Trophoblast cell (in vitro differentiated cells and primary cell): ENCODE results near the gene PTGR1.
"Not testable (repeated sequence)": the region's sequence is repeated elsewhere in the genome, so short reads cannot be mapped to it uniquely, and the experiment has no call there.

ENCODE experiments used
- DNase-seq, 2 donors: peaks; one replicate each; pipeline ENCODE4 v3.0.0-alpha.2; 2016
- H2AFZ ChIP-seq: 2 replicates; pipeline ENCODE4 v1.6.1; 2013; ENCODE audit warnings: low read length, moderate library complexity, mild to moderate bottlenecking; ENCODE audit not compliant: insufficient read depth, poor library complexity
- H2AK5ac ChIP-seq: 2 replicates; pipeline ENCODE4 v1.6.1; 2013; ENCODE audit warnings: mild to moderate bottlenecking, low read length
- H2BK120ac ChIP-seq: 2 replicates; pipeline ENCODE4 v1.6.1; 2013; ENCODE audit warnings: low read length, mild to moderate bottlenecking, moderate library complexity; ENCODE audit not compliant: insufficient read depth, poor library complexity
- H2BK12ac ChIP-seq: 2 replicates; pipeline ENCODE4 v1.6.1; 2013; ENCODE audit warnings: mild to moderate bottlenecking, low read length, moderate library complexity
- H2BK5ac ChIP-seq: 2 replicates; pipeline ENCODE4 v1.6.1; 2013; ENCODE audit warnings: low read length, low read depth, moderate library complexity, mild to moderate bottlenecking; ENCODE audit not compliant: poor library complexity
- H3K14ac ChIP-seq: 2 replicates; pipeline ENCODE4 v1.6.1; 2013; ENCODE audit warnings: mild to moderate bottlenecking, low read length
- H3K18ac ChIP-seq: 2 replicates; pipeline ENCODE4 v1.6.1; 2013; ENCODE audit warnings: mild to moderate bottlenecking, low read length
- H3K23ac ChIP-seq: 2 replicates; pipeline ENCODE4 v1.6.1; 2013; ENCODE audit warnings: low read length
- H3K27ac ChIP-seq: 2 replicates; pipeline ENCODE4 v1.5.1; 2013; ENCODE audit warnings: low read depth, mild to moderate bottlenecking, inconsistent platforms, low read length, moderate library complexity
- H3K27me3 ChIP-seq: 2 replicates; pipeline ENCODE4 v1.6.1; 2013; ENCODE audit warnings: inconsistent platforms, mild to moderate bottlenecking, low read length, moderate library complexity; ENCODE audit not compliant: insufficient read depth
- H3K36me3 ChIP-seq, 2 experiments: 1 replicate in 1 of 2; 2 replicates in 1 of 2; pipeline ENCODE4 v1.6.1; 2013; ENCODE audit warnings: low read length in 2 of 2, mild to moderate bottlenecking in 2 of 2, moderate library complexity in 1 of 2; ENCODE audit not compliant: insufficient read depth in 2 of 2, control insufficient read depth in 1 of 2
- H3K4ac ChIP-seq: 2 replicates; pipeline ENCODE4 v1.6.1; 2013; ENCODE audit warnings: low read depth, mild to moderate bottlenecking, low read length, moderate library complexity
- H3K4me1 ChIP-seq, 2 experiments: 1 replicate in 1 of 2; 2 replicates in 1 of 2; pipeline ENCODE4 v1.6.1; 2013; ENCODE audit warnings: low read length in 2 of 2, mild to moderate bottlenecking in 2 of 2, moderate library complexity in 1 of 2; ENCODE audit not compliant: insufficient read depth in 2 of 2, control insufficient read depth in 1 of 2
- H3K4me2 ChIP-seq: 2 replicates; pipeline ENCODE4 v1.6.1; 2013; ENCODE audit warnings: inconsistent platforms, mild to moderate bottlenecking, low read length, moderate library complexity
- H3K4me3 ChIP-seq: 2 replicates; pipeline ENCODE4 v1.5.1; 2013; ENCODE audit warnings: mild to moderate bottlenecking, low read depth, low read length, inconsistent platforms
- H3K79me1 ChIP-seq: one replicate; pipeline ENCODE4 v1.6.1; 2013; ENCODE audit warnings: low read length
- H3K79me2 ChIP-seq: 2 replicates; pipeline ENCODE4 v1.6.1; 2013; ENCODE audit warnings: low read length, mild to moderate bottlenecking; ENCODE audit not compliant: control insufficient read depth, insufficient read depth, poor library complexity
- H3K9ac ChIP-seq: 2 replicates; pipeline ENCODE4 v1.6.1; 2013; ENCODE audit warnings: mild to moderate bottlenecking, low read length
- H3K9me3 ChIP-seq: 2 replicates; pipeline ENCODE4 v1.6.1; 2013; ENCODE audit warnings: low read depth, mild to moderate bottlenecking, control low read depth, inconsistent platforms, low read length; ENCODE audit not compliant: insufficient read depth
- H4K12ac ChIP-seq: 2 replicates; pipeline ENCODE4 v1.6.1; 2013; ENCODE audit warnings: low read depth, mild to moderate bottlenecking, low read length, moderate library complexity
- H4K8ac ChIP-seq: 2 replicates; pipeline ENCODE4 v1.6.1; 2013; ENCODE audit warnings: low read depth, mild to moderate bottlenecking, low read length, moderate library complexity
- H4K91ac ChIP-seq: one replicate; pipeline ENCODE4 v1.6.1; 2013; ENCODE audit warnings: low read depth, mild to moderate bottlenecking, low read length, moderate library complexity
- whole genome bisulfite sequencing: extraction: QIAGEN DNeasy Blood & Tissue Kit; methylation state at CpG from one replicate; pipeline ENCODE4 v1.1.7; 2013; ENCODE audit warnings: missing lambda C conversion rate; ENCODE audit not compliant: insufficient read length, insufficient coverage; ENCODE audit errors: extremely low coverage; 5-methylcytosine and 5-hydroxymethylcytosine counted together

Gene PTGR1

DNA sequence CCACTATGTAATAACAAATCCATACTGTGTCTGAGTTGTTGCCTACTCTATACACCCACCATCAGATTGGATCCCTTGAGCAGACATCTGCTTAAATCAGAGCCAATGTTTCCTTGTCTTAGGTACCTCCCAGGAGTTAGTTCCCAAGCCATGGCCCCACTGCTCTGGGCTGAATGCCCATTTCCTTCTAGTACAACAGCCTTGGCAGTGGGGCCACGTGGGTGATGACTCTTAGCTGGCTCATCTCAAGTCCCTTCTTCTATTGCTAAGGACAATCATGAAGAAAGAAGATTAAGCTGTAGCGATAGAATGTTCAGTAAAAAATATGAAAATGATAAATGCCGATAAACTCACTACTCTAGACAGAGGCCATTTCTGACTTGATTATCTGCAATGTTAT lies 16.6 kb downstream of the PTGR1 start:
- Histone ChIP-seq H2BK12ac (no peak overlapping the region), H2BK5ac (no peak overlapping the region), H3K4me2 (no peak overlapping the region), H3K23ac (no peak overlapping the region), H3K27me3 (no peaks in the 10 kb centered on the region), H2BK120ac (no peak overlapping the region), H3K18ac (no peak overlapping the region), H3K4me3 (no peak overlapping the region), H3K9ac (no peak overlapping the region), H3K79me2 (no peaks in the 10 kb centered on the region), H2AFZ (no peak overlapping the region), H3K14ac (no peak overlapping the region), H3K79me1 (no peaks in the 10 kb centered on the region), H4K91ac (no peak overlapping the region), H3K27ac (no peak overlapping the region), H3K4ac (no peak overlapping the region), H3K4me1 (no peaks in the 10 kb centered on the region), H4K8ac (no peak overlapping the region), H2AK5ac (no peak overlapping the region), H3K36me3 (peaks cover 2 to 20% of the 10 kb centered on the region in 2 experiments), H4K12ac (no peak overlapping the region), H3K9me3 (no peaks in the 10 kb centered on the region)
- no peak for DNase-seq
- no CpG with 5 or more reads among the region's 3 CpGs for WGBS

DNA sequence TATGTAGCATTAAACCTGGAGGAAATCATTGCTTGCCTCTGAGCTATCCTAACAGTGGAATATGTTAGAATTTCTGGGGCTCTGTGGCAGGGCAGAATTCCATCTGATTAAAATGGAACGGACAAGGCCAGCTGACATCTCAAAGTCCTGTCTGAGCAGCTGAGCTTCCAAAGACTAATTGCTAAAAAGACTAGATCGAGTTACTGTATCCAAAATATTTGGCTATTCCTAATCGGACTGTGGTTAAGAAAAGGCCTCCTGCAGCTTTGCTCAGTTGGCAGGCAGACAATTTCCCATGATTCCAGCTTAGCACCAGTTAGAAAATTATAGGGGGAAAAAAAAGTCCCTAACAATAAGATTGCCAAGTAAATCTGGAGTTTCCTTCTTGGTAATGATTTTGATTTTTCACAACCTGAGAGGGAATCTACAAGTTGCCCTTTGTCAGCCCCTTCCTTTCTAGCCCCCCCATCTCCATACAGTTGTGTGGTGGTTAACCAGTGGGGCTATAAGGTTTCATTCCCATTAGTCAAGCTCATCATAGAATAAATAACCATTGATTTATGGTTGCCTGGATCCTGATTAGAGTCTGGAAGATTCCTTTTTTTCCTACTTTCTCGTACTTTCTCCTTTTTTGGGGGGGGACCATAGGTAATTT lies 26.4 kb downstream of the PTGR1 start:
- Histone ChIP-seq H3K4me2 (no peak overlapping the region), H3K9me3 (peaks cover 3% of the 10 kb centered on the region), H4K8ac (no peak overlapping the region), H3K23ac (no peak overlapping the region), H2BK12ac (no peak overlapping the region), H2BK5ac (no peak overlapping the region), H3K4me1 (no peaks in the 10 kb centered on the region), H3K14ac (no peak overlapping the region), H2AK5ac (no peak overlapping the region), H2BK120ac (no peak overlapping the region), H3K18ac (no peak overlapping the region), H2AFZ (no peak overlapping the region), H3K79me2 (no peaks in the 10 kb centered on the region), H3K79me1 (no peaks in the 10 kb centered on the region), H3K36me3 (peaks cover 31 to 34% of the 10 kb centered on the region in 2 experiments), H3K4me3 (no peak overlapping the region), H3K9ac (no peak overlapping the region), H4K91ac (no peak overlapping the region), H3K4ac (no peak overlapping the region), H3K27me3 (no peaks in the 10 kb centered on the region), H4K12ac (no peak overlapping the region), H3K27ac (no peak overlapping the region)
- DNase-seq = no peak
- no CpG with 5 or more reads among the region's 4 CpGs for WGBS

- not testable (repeated sequence) for H3K4ac ChIP-seq, H2AK5ac ChIP-seq, H4K12ac ChIP-seq, H3K23ac ChIP-seq, H2BK5ac ChIP-seq, H3K14ac ChIP-seq, H2BK120ac ChIP-seq, H2BK12ac ChIP-seq, H3K9ac ChIP-seq, H4K91ac ChIP-seq, H3K9me3 ChIP-seq, H4K8ac ChIP-seq, H3K18ac ChIP-seq, H3K79me2 ChIP-seq, H3K79me1 ChIP-seq, H3K27ac ChIP-seq, DNase-seq, H3K4me3 ChIP-seq, H3K27me3 ChIP-seq, H3K4me2 ChIP-seq, H3K4me1 ChIP-seq, H2AFZ ChIP-seq
- no CpG with 5 or more reads among the region's 4 CpGs for WGBS
- peaks cover 27 to 36% of the 10 kb centered on the region in 2 experiments for H3K36me3 ChIP-seq
Observed at GRCh38 chr9:111568127-111568526, 31.3 kb downstream of the PTGR1 start.

GRCh38 chr9:111566234-111566633 lies 33.2 kb downstream of the PTGR1 start:
- H4K12ac ChIP-seq = no peak overlapping the region
- peaks cover 4% of the 10 kb centered on the region for H3K9me3 ChIP-seq
- DNase-seq = no peak
- no peak overlapping the region for H3K18ac ChIP-seq
- H4K8ac ChIP-seq = no peak overlapping the region
- H3K14ac ChIP-seq = no peak overlapping the region
- WGBS = no CpG with 5 or more reads among the region's 1 CpG
- peaks cover 18 to 28% of the 10 kb centered on the region in 2 experiments for H3K36me3 ChIP-seq
- no peak overlapping the region for H2AK5ac ChIP-seq
- H4K91ac ChIP-seq = no peak overlapping the region
- H3K4ac ChIP-seq = no peak overlapping the region
- H3K4me2 ChIP-seq = no peak overlapping the region
- H3K4me1 ChIP-seq = no peaks in the 10 kb centered on the region
- H3K9ac ChIP-seq = no peak overlapping the region
- H2BK12ac ChIP-seq = no peak overlapping the region
- no peaks in the 10 kb centered on the region for H3K27me3 ChIP-seq
- no peak overlapping the region for H3K4me3 ChIP-seq
- H3K79me2 ChIP-seq = no peaks in the 10 kb centered on the region
- no peak overlapping the region for H2BK5ac ChIP-seq
- no peak overlapping the region for H3K27ac ChIP-seq
- H3K23ac ChIP-seq = no peak overlapping the region
- H2BK120ac ChIP-seq = no peak overlapping the region
- no peak overlapping the region for H2AFZ ChIP-seq
- H3K79me1 ChIP-seq = no peaks in the 10 kb centered on the region
